Islet precursor cell (in vitro differentiated cells): ENCODE measurements around the gene KCNE5.
"Not testable (repeated sequence)": the region's sequence is repeated elsewhere in the genome, so short reads cannot be mapped to it uniquely, and the experiment has no call there.

Source experiments
- DNase-seq: peaks from one replicate; pipeline ENCODE4 v3.0.0-alpha.2; 2018

Gene KCNE5

GRCh38 chrX:109601486-109601885 lies 23.5 kb downstream of the KCNE5 start:
- DNase-seq: no peak

GRCh38 chrX:109600237-109600651 lies 24.7 kb downstream of the KCNE5 start:
- peak; percentile 63 for DNase-seq

GRCh38 chrX:109596015-109596414 lies 29.0 kb downstream of the KCNE5 start:
- no peak for DNase-seq

- peak; percentile 57 for DNase-seq
Observed at GRCh38 chrX:109590176-109590575, 34.8 kb downstream of the KCNE5 start.

- DNase-seq: no peak
Observed at GRCh38 chrX:109585488-109585887, 39.5 kb downstream of the KCNE5 start.

GRCh38 chrX:109578916-109579315 lies 46.1 kb downstream of the KCNE5 start:
- DNase-seq: no peak

- DNase-seq: no peak
Observed at GRCh38 chrX:109577055-109577454, 47.9 kb downstream of the KCNE5 start.

GRCh38 chrX:109576083-109576482 lies 48.9 kb downstream of the KCNE5 start:
- DNase-seq: not testable (repeated sequence)
